Fibroblast of the aortic adventitia (primary cell): ENCODE measurements around the gene CSRP3. TPM values are rescaled to one million over a fixed set of nuclear protein-coding genes. Genes with fewer than 3 reads are reported as not detected.
A peak's percentile ranks its signal among the peaks of the same experiment; 100 is the strongest.

Experiments
- DNase-seq: peaks from one replicate; pipeline ENCODE4 v3.0.0-alpha.2; 2010; ENCODE audit warnings: low read depth
- H3K4me3 ChIP-seq: 2 replicates; pipeline ENCODE4 v1.5.1; 2011; ENCODE audit warnings: low read depth, mild to moderate bottlenecking, control low read depth, low read length, moderate library complexity
- CTCF ChIP-seq: IDR thresholded peaks from 2 replicates; pipeline ENCODE4 v1.5.1; 2011; ENCODE audit warnings: mild to moderate bottlenecking, low read length, control low read depth, inconsistent platforms; ENCODE audit not compliant: insufficient read depth
- total RNA-seq: library from RNA; depleted of rRNA; stranded (reverse); fragments of >200 nt; gene quantifications from 2 replicates; pipeline ENCODE4 v1.2.3, GENCODE V29; 2012; ENCODE audit warnings: low replicate concordance

Gene CSRP3
- total RNA-seq, 1 donor: 0.27 TPM

GRCh38 chr11:19226378-19227195, 24.8 kb upstream of the CSRP3 start:
- H3K4me3 ChIP-seq: no peak overlapping the region
- no peak for DNase-seq
- no peak for TF ChIP-seq CTCF

GRCh38 chr11:19225581-19225980, 23.8 kb upstream of the CSRP3 start:
- no peak for DNase-seq
- no peak for TF ChIP-seq CTCF
- H3K4me3 ChIP-seq: no peak overlapping the region

- no peak overlapping the region for H3K4me3 ChIP-seq
- DNase-seq: no peak
- no peak for TF ChIP-seq CTCF
Measured at GRCh38 chr11:19225123-19225522, 23.3 kb upstream of the CSRP3 start.

- TF ChIP-seq CTCF: no peak
- H3K4me3 ChIP-seq: no peak overlapping the region
- DNase-seq: peak; percentile 89
Measured at GRCh38 chr11:19220903-19221724, 19.3 kb upstream of the CSRP3 start.

GRCh38 chr11:19218786-19219460, 17.1 kb upstream of the CSRP3 start:
- H3K4me3 ChIP-seq: no peak overlapping the region
- TF ChIP-seq CTCF: no peak
- DNase-seq: peak; percentile 31

- no peak for DNase-seq
- no peak for TF ChIP-seq CTCF
Measured at GRCh38 chr11:19218216-19218615, 16.4 kb upstream of the CSRP3 start.

More at GRCh38 chr11:19218216-19218615, 16.4 kb upstream of the CSRP3 start:
- H3K4me3 ChIP-seq: no peak overlapping the region
